ENCODE measurements around the gene LINGO4. TPM values are rescaled to one million over a fixed set of nuclear protein-coding genes. Genes with fewer than 3 reads are reported as not detected.
"Not testable (repeated sequence)": the region's sequence is repeated elsewhere in the genome, so short reads cannot be mapped to it uniquely, and the experiment has no call there.

LINGO4 gene
- total and polyA plus RNA-seq, 10 of the 15 experiments (the other 5 are each of a cell fraction or from before 2014, with no cell fraction given) = not detected

GRCh38 chr1:151782741-151783140 lies 22.5 kb downstream of the LINGO4 start:
- Histone ChIP-seq H2AFZ (ENCODE audit: control insufficient read depth, low read depth, low read length) (no peak overlapping the region), H3K9ac (ENCODE audit: control insufficient read depth, insufficient read depth, low read length) (no peak overlapping the region), H3K4me3 (no peak overlapping the region), H3K4me2 (ENCODE audit: control insufficient read depth, insufficient read depth) (no peak overlapping the region), H3K9me3 (replicated peaks; ENCODE audit: control insufficient read depth, insufficient read depth, low read length) (no peaks in the 10 kb centered on the region), H3K79me2 (ENCODE audit: control insufficient read depth, insufficient read depth, low read length) (no peaks in the 10 kb centered on the region), H3K27me3 (replicated peaks in 1 of 2; ENCODE audit: control insufficient read depth in 2 of 2, insufficient read depth in 2 of 2, low read length in 1 of 2) (no peaks in the 10 kb centered on the region; a peak in 1 of 4 replicates), H3K27ac (ENCODE audit: control insufficient read depth, insufficient read depth) (no peak overlapping the region), H3K36me3 (ENCODE audit: control insufficient read depth in 2 of 2, insufficient read depth in 2 of 2, low read length in 1 of 2) (no peaks in the 10 kb centered on the region), H3K4me1 (ENCODE audit: control insufficient read depth, insufficient read depth, low read length) (no peaks in the 10 kb centered on the region), H4K20me1 (ENCODE audit: control insufficient read depth, insufficient read depth) (no peaks in the 10 kb centered on the region)
- TF ChIP-seq TCF7 (IDR thresholded peaks at IDR 0.05; ENCODE audit: borderline replicate concordance) (no peak), CBFB (IDR thresholded peaks at IDR 0.05; ENCODE audit: low read depth) (no peak), E4F1 (IDR thresholded peaks at IDR 0.05; ENCODE audit: borderline replicate concordance, partially characterized antibody) (no peak), USF1 (IDR thresholded peaks at IDR 0.05; ENCODE audit: borderline replicate concordance, extremely low read length, insufficient read depth, low read depth, low read length) (no peak), SIX5 (IDR thresholded peaks at IDR 0.05; ENCODE audit: low read depth, low read length, severe bottlenecking) (no peak), GATAD2B (conservative IDR thresholded peaks at IDR 0.05; ENCODE audit: low read depth) (no peak), EP300 (IDR thresholded peaks at IDR 0.05; ENCODE audit: borderline replicate concordance in 1 of 2, control insufficient read depth in 1 of 2, low read depth in 2 of 2, low read length in 2 of 2) (no peak), JUNB (IDR thresholded peaks at IDR 0.05) (no peak)
- SMC1A ChIA-PET (ENCODE audit: uncharacterized antibody, unreplicated experiment) = no interaction called here
- 77% methylated on average over 3 of the region's 3 CpGs for WGBS (ENCODE audit: insufficient coverage, insufficient replicate concordance, low lambda C conversion rate, missing lambda C conversion rate)
- DNase-seq (ENCODE audit: low read depth, low spot score) (no peak), ATAC-seq (no peak), FAIRE-seq (no peak)
- POLR2A ChIA-PET = no interaction called here
- CTCF ChIA-PET = interaction anchor here (0.6 kb wide), 1 partner anchor 42 kb away, joined by 3 read pairs; no protein-coding TSS in a partner anchor
- intact Hi-C loops (cut with micrococcal nuclease; ENCODE audit: unreplicated experiment) (no loop called here), in situ Hi-C loops (cut with MboI) (no loop called here)
- no TSS peak for BruUV-seq (replicated peaks)
- RAD21 ChIA-PET (ENCODE audit: unreplicated experiment) = no interaction called here

GRCh38 chr1:151782026-151782425 lies 23.2 kb downstream of the LINGO4 start:
- H3K4me3 ChIP-seq; H3K4me2 ChIP-seq (ENCODE audit: control insufficient read depth, insufficient read depth); BruUV-seq (replicated peaks); H3K27ac ChIP-seq (ENCODE audit: control insufficient read depth, insufficient read depth); SMC1A ChIA-PET (ENCODE audit: uncharacterized antibody, unreplicated experiment); H3K36me3 ChIP-seq (ENCODE audit: control insufficient read depth in 2 of 2, insufficient read depth in 2 of 2, low read length in 1 of 2); intact Hi-C loops (cut with micrococcal nuclease; ENCODE audit: unreplicated experiment); POLR2A ChIA-PET; H3K27me3 ChIP-seq (replicated peaks in 1 of 2; ENCODE audit: control insufficient read depth in 2 of 2, insufficient read depth in 2 of 2, low read length in 1 of 2); in situ Hi-C loops (cut with MboI); H3K9ac ChIP-seq (ENCODE audit: control insufficient read depth, insufficient read depth, low read length); FAIRE-seq; CTCF ChIA-PET; H3K79me2 ChIP-seq (ENCODE audit: control insufficient read depth, insufficient read depth, low read length); DNase-seq (ENCODE audit: low read depth, low spot score); RAD21 ChIA-PET (ENCODE audit: unreplicated experiment); H2AFZ ChIP-seq (ENCODE audit: control insufficient read depth, low read depth, low read length); H3K9me3 ChIP-seq (replicated peaks; ENCODE audit: control insufficient read depth, insufficient read depth, low read length); ATAC-seq; H3K4me1 ChIP-seq (ENCODE audit: control insufficient read depth, insufficient read depth, low read length); H4K20me1 ChIP-seq (ENCODE audit: control insufficient read depth, insufficient read depth): not testable (repeated sequence)
- 84% methylated on average over 5 of the region's 5 CpGs for WGBS (ENCODE audit: insufficient coverage, insufficient replicate concordance, low lambda C conversion rate, missing lambda C conversion rate)

All from GM12878 (cell line).